Activated CD4-positive, alpha-beta T cell treated with anti-CD3 and anti-CD28 coated beads, Interleukin-2, amount 50 U/mL, for 24 hours (primary cell): ENCODE data around the gene TNPO3.
"Not testable (repeated sequence)": the region's sequence is repeated elsewhere in the genome, so short reads cannot be mapped to it uniquely, and the experiment has no call there.

Source experiments
- DNase-seq, 2 donors: peaks; one replicate each; pipeline ENCODE4 v3.0.0-alpha.2; 2020; ENCODE audit warnings: low read depth in 1 of 2, low spot score in 1 of 2

Gene TNPO3

DNA sequence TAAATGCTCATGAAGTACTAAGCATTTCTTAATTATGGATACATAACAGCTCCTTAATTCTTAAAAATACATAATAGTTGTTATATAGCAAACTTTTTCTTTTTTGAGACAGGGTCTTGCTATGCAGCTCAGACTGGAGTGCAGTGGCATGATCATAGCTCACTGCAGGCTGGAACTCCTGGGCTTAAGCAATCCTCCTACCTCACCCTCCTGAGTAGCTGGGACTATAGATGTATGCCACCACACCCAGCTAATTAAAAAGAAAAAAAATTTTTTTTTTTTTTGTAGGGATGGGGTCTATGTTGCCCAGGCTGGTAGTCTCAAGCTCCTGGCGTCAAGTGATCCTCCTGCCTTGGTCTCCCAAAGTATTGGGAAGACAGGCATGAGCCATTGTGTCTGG is 86.3 kb downstream of the TNPO3 start:
- DNase-seq, result no peak

DNA sequence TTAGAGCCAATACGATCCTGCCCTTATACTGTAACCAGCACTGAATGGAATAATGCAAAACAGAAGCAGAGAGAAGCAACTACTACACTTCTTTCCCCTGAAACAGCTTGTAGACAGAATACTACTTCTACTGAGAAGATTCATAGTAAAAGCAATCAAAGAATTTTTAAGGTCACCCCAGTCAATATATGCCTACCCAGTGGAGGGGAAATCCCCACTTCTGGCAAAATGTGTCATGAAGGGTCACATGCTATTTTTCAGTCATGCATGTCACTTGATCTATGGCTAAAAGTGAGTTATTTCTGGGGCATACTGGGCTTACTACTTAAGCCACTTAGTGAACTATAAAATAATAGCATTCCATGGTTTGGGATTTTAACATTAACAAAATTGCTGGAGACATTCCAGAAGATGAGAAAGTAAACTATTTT is 91.6 kb downstream of the TNPO3 start:
- peak in 1 of 2 donors; percentile 44 for DNase-seq

DNA sequence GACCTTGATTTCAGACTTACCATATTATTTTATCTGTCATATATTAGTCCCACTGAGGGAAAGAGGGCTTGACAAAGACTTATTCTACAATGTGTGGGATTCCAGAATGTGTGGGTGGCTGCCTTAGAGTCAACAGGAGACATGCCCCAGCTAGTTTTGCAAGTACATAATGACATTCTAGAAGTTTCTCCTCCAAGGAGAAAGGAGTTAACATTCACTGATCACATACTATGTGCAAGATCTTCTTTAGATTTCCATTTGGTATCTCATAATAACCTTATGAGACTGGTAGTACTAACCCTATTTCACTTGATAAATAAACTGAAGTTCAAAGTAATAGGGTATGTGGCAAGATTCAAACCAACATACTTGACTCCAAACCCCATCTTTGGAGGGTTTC is 92.0 kb downstream of the TNPO3 start:
- no peak for DNase-seq

DNA sequence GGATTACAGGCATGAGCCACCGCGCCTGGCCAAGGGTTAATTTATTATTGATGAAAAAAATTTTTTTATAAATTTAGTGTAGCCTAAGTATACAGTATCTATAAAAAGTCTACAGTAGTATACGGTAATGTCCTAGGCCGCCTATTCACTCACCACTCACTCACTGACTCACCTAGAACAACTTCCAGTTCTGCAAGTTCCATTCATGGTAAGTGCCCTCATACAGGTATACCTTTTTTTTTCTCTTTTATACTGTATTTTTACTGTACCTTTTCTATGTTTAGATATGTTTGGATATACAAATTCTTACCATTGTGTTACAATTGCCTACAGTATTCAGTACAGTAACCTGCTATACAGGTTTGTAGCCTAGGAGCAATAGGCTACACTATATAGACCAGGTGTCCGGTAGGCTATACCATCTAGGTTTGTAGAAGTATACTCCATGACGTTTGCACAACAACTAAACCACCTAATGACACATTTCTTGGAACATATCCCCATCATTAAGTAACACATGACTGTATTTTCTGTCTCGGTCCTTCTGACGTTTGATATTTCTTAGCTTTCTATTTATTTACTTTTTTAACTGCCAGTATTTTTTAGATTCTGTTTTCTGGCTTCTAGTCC is 93.8 kb downstream of the TNPO3 start:
- DNase-seq, result no peak

DNA sequence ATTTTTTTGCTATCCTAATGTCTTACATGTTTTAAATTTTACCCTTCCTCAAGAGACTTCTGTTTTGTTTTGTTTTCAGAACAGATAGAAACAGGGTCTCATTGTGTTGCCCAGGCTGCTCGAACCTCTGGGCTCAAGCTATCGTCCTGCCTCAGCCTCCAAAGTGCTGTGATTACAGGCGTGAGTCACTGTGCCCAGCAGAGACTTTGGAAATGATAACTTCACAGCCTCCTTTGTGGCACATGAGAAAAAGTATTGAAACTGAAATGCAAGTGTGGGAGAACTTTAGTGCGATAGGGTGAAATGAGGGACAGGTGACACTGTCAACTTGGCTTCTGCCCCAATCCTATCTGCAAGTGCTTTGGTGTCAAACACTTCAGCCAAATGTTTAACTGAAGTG is 95.6 kb downstream of the TNPO3 start:
- DNase-seq, result no peak

DNA sequence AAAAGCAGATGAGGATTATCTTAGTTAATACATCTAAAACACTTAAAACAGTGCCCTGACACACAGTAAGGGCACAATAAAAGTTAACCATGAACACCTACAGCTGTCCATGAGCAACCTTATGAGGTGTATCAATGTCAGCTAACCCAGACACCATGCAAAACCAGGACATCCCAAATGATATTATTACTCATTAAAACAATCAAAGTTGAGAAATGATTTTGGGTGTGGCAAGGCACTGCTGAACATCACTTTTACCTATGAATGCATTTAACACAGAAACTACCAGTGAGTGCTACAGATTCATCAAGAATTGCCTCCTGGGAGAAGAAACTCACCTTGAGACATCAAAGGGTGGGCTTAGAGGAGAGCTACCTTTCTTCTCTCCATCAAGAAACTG is 98.9 kb downstream of the TNPO3 start:
- no peak for DNase-seq

DNA sequence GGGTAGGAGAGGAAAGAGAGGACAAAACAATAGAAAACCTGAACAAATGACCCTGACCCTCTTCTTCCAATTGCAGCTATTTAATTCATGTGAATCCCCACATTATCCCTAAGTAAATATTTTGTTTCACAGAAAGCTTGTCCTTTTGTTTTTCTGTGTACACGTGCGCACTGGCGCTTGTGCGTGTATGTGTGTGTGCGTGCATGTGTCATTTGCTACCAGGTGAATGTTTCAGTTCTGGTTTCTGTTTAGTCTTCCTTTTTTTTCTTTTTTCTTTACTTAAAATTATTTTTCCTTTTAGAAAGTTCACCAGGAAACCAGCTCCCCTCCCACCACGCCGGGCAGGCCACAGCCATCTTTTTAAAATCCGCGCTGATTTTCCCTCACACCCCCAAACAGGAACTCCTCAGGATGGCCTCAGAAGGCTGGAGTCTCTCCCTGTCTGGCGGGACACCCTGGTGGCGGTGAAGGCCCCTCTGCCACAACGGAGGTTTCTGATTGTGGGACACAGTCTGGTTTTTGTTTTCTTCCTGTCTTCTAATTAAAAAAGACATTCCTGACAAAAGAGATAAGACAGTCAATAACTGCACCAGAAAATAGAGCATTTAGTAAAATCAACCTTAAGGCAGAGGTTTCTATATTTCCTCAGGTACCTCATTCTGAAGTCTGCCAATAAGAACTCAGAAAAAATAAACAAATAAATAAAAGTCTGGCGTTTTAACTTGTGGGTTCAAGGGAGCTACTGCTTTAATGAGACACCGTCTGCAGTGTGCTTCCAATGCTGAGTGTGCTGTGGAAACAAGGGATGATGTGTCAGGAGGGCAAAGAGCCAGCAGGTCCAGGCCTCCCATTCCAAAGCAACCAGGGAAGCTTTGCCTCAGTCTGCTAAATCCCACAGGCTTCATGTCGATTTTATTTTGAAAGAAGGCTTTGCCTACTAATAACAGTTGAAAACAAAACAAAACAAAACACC is 99.8 kb downstream of the TNPO3 start:
- no peak for DNase-seq

DNA sequence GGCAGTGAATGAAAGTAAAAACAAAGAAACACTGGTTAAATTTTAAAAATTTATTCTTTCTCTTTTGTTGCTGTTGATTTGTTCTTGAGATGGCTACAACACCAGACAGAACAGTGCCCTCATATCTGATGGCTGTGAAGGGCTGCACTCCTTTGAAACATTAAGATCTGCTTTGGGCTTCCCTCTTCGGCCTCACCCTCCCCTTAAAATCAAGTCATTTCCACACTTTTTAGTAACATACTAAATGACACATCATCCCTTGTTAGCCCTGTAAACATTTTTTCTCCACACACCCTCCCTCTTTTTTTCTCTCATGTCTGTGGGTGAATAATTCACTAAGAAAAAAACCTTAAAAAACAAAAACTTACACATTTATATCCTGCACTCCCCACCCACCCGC is 100.8 kb downstream of the TNPO3 start:
- no peak for DNase-seq

DNA sequence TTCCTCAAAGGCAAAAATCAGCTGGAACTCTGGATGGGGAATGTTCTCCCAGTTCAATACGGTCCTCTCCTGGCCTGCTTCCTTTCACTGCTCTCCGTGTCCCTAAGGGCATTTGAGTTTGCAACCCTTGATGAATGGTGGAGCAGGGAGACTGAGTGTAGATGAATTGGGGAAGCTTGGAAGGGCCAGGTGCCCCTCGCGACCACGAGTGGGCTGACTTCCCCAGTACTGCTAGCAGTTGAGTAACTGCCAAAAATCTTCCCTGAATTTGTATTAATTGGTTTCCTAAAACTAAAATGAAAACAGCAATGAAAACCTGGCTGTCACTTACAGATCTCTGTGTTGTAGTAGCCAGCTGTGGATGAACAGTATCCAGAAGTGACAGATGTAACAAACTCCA is 103.6 kb downstream of the TNPO3 start:
- DNase-seq, result no peak

DNA sequence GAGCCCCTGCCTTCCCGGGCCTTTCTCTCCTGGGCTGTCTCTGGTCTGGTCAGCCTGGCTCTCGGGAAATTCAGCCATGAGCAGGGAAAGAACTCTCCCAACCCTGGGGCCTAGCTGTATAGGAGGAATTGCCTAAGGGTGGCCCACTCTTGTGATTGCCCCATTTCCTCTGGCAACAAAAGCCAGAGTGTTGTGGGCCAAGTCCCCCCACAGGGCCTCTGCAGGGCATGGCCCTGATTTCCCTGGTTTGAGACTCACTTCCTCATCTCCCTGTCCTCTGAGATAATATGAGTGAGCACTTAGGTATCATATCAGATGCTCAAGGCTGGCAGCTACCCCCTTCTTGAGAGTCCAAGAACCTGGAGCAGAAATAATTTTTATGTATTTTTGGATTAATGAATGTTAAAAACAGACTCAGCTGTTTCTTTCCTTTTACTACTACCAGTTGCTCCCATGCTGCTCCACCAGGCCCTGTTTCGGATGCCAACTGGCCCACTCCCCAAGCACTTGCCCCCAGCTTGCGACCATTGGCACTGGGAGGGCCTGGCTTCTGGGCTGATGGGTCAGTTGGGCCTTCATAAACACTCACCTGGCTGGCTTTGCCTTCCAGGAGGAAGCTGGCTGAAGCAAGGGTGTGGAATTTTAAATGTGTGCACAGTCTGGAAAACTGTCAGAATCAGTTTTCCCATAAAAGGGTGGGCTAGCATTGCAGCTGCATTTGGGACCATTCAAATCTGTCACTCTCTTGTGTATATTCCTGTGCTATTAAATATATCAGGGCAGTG is 105.7 kb downstream of the TNPO3 start:
- no peak for DNase-seq

DNA sequence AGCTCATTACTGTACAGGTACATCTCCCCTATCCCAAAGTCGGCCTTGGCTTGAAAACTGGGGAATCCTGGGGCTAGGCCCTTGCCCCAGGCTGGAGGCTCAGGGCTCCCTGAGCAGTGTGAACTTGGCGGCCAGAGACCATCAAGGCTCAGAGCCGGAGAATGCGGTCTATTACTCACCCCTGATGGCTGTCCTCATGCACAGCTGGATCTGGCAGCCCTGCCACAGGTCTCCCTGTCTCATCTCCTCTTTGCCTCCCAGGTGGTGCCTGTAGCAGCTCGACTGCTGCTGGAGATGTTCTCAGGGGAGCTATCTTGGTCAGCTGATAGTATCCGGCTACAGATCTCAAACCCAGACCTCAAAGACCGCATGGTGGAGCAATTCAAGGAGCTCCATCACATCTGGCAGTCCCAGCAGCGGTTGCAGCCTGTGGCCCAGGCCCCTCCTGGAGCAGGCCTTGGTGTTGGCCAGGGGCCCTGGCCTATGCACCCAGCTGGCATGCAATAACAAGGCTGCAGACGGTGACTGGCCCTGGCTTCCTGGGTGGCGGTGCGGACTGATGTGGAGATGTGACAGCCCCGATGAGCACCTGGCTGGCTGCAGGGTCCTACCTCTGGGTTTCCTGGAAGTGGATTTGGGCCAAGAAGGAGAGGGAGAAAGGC is 106.5 kb downstream of the TNPO3 start:
- DNase-seq, result no peak

DNA sequence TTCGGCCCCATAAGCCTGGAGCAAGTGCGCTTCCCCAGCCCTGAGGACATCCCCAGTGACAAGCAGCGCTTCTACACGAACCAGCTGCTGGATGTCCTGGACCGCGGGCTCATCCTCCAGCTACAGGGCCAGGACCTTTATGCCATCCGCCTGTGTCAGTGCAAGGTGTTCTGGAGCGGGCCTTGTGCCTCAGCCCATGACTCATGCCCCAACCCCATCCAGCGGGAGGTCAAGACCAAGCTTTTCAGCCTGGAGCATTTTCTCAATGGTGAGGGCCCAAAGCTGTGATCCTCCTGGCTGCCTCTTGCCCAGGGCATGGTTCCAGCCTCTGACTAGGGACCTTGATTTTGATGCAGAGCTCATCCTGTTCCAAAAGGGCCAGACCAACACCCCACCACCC is 107.1 kb downstream of the TNPO3 start:
- no peak for DNase-seq

DNA sequence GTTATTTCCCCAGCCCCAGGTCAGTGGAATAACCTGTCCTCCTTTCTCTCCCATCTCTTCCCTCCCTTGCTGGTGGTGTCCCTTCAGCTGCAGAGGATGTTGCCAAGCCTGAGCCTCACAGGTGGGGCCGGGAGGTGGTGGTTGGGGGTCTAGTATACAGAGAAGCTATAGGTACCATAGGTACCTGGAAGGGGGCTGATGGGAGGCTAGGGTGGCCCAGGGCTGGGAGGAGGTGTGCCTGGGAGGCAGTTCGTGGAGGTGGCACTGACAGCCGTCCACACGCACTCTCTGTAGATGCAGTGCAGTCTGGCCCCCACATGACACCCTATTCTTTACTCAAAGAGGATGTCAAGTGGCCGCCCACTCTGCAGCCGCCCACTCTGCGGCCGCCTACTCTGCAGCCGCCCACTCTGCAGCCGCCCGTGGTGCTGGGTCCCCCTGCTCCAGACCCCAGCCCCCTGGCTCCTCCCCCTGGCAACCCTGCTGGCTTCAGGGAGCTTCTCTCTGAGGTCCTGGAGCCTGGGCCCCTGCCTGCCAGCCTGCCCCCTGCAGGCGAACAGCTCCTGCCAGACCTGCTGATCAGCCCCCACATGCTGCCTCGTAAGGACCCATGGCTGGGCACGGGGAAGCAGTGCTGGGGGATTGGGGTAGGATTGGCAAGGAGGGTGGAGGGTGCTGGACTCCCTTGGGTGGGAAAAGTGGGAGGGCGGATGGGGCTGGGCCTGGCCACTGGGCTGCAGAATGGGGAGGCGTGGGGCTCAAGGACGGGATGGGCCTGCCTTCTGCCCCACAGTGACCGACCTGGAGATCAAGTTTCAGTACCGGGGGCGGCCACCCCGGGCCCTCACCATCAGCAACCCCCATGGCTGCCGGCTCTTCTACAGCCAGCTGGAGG is 107.7 kb downstream of the TNPO3 start:
- DNase-seq, result no peak

DNA sequence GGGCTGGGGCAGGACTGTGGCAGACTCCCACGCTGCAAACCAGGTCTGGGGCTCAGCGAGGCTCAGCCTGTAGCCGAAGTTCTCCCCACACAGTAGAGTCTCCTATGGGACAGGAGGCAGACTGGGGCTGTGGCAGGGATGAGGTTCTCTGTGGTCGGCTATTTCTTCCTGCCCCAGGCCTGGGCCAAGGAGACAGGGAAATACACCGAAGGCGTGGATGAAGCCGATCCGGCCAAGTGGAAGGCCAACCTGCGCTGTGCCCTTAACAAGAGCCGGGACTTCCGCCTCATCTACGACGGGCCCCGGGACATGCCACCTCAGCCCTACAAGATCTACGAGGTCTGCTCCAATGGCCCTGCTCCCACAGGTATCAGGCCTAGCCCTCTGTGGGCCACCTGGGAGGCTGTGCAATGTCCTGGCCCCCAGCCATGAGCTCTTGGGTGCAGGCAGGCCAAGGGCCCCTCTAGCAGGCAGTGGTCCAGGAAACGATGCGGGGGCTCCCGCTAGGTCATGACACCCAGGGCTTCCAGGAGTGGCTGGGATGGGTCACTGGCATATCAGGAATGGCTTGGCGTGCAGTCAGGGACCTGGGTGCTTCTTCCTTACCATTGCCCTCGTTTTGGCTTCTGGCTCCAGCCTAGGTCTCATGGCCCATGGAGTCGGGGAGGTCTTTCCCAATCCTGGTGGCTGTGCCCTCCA is 109.1 kb downstream of the TNPO3 start:
- no peak for DNase-seq

DNA sequence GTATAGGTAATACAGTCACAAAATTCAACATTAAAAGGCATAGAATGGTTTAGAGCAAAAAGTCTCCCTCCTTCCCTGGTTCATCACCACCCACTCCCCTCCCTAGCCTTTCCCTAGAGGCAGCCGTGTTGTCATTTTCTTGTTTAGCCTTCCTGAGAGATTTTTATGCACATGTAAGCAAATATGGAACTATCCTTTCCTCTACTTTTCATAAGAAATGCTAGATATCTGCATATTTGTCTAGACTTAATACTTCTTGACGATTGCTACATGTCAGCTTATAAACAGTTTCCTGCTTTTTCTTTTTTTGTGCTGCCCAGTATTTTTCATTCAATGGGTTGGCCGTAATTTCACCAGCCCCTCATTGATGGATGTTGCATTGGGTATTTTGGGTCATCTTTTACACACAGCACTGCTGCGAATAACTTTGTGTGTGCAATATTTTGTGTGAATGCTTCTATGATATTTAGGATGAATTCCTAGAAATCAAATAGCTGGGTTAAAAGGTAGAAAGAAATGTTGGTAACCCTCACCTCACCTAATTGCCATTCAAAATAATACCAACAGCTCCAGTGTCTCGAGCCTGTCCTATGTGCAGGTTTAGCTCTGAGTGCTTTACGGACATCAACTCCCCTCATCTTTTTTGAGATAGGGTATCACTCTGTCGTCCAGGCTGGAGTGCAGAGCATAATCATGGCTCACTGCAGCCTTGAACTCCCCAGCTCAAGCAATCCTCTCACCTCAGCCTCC is 110.2 kb downstream of the TNPO3 start:
- DNase-seq, result no peak

DNA sequence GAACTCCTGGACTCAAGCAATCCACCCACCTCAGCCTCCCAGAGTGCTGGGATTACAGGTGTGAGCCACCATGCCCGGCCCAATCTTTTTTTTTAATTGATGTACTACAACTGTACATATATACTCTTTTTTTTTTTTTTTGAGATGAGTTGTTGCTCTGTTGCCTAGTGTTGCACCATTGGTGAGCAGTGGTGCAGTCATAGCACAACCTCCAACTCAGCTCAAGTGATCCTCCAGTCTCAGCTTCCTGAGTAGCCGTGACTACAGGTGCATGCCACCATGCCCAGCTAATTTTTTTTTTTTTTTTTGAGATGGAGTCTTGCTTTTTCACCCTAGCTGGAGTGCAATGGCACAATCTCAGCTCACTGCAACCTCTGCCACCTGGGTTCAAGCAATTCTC is 111.7 kb downstream of the TNPO3 start:
- not testable (repeated sequence) for DNase-seq

DNA sequence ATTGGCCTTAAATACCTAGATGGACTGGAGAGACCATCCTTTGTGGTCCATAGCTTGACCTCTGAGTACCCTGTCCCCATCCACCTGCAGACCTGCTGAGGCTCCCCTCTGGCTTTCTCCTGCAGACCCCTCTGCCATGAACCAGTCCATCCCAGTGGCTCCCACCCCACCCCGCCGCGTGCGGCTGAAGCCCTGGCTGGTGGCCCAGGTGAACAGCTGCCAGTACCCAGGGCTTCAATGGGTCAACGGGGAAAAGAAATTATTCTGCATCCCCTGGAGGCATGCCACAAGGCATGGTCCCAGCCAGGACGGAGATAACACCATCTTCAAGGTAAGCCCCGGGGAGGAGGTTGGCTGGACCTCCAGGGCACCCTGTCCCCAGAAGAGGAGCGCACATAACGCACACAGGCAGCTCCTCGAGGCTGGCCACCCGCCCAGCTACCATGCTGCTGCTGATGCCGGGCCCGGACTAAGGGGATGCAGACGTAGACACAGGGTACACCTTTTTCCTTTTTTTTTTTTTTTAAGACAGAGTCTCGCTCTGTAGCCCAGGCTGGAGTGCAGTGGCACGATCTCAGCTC is 112.9 kb downstream of the TNPO3 start:
- no peak for DNase-seq

DNA sequence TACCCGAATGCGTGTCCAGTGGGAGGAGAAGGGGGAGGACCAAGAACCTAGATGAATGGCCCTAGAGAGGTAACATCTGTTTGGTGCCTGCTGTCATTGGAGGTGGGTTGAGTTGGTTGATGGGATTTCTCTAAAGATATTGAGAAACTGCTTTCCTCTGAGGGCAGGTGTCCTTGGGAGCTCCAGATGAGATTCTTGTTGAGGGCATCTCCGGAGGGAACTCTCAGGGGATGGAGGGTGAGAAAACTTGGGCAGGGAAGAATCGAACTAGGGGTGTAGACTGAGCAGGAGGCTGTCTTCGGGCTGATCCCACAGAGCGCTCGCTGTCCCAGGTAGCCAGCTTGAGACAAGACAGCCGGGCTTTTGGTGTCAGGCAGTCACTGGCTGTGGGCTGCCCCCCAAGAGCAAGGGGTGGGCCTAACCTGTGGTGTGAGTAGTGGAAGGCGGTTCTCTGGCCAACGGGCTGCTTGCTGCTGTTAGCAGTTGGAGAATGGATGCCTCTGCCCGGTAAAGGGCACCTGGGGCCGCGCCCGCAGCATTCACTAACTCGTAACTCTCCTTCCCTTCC is 113.5 kb downstream of the TNPO3 start:
- no peak for DNase-seq
